Retinal pigment epithelial cell (primary cell): Measurements from ENCODE around the gene PIK3C2B.

ENCODE experiments used
- DNase-seq: peaks from one replicate; pipeline ENCODE4 v3.0.0-alpha.2; 2010; ENCODE audit warnings: low read depth
- H3K4me3 ChIP-seq: 2 replicates; pipeline ENCODE4 v1.5.1; 2011; ENCODE audit warnings: mild to moderate bottlenecking, low read length, control low read depth, moderate library complexity
- TF ChIP-seq, protein P1 (sequence below): conservative IDR thresholded peaks from 2 replicates; pipeline ENCODE4 v1.5.1; 2011; ENCODE audit warnings: low read depth, low read length, control low read depth, inconsistent platforms

The PIK3C2B gene

DNA sequence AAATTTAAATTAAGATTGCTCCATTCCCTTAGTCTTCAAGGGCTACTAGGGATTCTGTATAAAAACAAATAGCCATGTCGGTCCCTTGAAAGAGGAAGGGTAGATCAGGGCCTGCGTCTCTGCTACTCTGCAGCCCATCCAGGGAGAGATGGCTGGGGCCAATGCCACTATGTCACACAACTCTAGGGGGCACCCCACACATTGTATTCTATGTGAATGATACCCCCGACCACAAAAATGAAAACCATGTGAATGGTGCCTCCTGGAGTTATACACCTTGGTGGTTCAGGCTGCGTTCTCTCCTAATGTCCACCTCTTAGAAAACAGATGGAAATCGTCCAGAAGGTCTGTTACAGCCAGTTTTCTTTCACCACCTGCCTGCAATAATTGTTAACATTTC is 18.0 kb downstream of the PIK3C2B start:
- TF ChIP-seq, protein P1, sequence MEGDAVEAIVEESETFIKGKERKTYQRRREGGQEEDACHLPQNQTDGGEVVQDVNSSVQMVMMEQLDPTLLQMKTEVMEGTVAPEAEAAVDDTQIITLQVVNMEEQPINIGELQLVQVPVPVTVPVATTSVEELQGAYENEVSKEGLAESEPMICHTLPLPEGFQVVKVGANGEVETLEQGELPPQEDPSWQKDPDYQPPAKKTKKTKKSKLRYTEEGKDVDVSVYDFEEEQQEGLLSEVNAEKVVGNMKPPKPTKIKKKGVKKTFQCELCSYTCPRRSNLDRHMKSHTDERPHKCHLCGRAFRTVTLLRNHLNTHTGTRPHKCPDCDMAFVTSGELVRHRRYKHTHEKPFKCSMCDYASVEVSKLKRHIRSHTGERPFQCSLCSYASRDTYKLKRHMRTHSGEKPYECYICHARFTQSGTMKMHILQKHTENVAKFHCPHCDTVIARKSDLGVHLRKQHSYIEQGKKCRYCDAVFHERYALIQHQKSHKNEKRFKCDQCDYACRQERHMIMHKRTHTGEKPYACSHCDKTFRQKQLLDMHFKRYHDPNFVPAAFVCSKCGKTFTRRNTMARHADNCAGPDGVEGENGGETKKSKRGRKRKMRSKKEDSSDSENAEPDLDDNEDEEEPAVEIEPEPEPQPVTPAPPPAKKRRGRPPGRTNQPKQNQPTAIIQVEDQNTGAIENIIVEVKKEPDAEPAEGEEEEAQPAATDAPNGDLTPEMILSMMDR, result no peak
- DNase-seq, result no peak

DNA sequence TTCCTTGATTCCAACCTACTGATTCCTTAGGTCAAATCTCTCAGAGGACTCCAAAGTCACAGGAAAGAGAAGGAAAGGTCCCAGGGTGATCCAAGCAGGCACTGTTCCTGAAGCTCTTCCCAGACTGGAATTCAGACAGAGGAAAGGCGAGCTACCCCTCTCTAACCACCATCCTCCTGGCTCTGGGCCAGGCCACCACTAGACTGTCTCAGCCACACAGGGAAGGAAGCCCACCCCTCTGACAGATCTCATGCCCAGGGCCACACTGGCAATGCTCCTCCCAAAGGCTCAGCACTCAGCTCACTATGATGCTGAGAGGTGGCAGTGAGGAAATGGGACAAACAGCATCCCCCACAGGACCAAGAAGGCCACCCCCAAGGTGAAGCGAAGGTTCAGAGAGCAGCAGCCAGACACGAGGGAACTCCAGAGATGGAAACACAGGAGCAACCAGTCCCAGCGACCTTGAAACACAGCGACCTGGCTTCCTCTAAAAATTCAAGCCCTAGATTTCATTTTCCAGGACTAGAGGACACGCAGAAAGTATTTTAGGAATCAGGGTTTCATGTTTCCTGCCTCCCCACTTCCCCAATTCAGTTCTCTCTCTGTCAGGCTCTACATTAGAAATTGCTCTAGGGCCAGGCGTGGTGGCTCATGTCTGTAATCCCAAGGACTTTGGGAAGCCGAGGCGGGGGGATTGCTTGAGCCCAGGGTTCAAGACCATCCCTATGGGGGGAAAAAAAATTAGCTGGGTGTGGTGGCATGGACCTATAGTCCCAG is 18.8 kb downstream of the PIK3C2B start:
- TF ChIP-seq, protein P1, result no peak
- DNase-seq, result no peak
- H3K4me3 ChIP-seq, result no peak overlapping the region

More for the DNA sequence above, 18.0 kb downstream of the PIK3C2B start:
- H3K4me3 ChIP-seq, result no peak overlapping the region

DNA sequence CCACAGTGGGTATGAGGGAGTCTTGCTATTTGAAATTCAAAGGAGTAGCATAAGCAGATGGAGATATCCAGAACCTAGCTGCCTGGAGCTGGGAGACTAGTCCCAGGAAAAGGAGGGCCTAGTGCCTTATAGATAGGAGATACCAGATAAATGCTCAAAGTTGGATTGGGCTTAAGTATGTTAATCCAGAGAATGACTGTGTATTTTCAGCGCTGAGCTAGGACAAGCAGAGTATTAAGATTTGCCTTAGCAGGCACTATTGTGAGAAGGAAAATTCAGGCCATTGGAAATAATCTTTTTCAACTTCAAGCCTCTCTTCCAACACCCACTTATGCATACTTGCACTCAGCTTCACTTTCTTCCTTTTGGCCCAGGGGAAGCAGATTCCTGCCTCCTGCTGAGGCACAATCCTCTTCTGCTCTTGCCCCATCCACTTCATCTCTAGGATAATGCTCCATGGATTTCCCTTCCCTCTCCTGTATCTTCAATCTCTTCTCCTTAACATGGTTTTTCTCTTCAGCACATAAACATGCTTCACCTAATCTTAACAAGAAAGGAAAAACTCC is 21.1 kb downstream of the PIK3C2B start:
- no peak for DNase-seq

DNA sequence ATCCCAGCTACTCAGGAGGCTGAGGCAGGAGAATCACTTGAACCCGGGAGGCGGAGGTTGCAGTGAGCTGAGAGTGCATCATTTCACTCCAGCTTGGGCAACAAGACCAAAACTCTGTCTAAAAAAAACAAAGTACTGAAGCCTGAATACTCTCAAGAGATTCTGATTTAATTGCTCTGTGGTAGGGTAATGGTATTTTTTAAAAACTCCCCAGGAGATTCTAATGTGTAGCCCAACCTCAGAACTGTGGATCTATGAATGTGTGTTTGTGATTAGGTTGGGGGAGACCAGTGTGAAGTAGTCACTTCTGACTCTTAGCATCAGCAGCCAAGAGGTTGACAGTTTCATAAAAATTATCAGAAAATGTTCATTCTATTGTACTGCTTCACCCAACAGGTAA is 21.9 kb downstream of the PIK3C2B start:
- H3K4me3 ChIP-seq, result no peak overlapping the region
- TF ChIP-seq, protein P1, result no peak
- DNase-seq, result no peak

More for the DNA sequence above, 21.1 kb downstream of the PIK3C2B start:
- TF ChIP-seq, protein P1, result no peak
- H3K4me3 ChIP-seq, result no peak overlapping the region

DNA sequence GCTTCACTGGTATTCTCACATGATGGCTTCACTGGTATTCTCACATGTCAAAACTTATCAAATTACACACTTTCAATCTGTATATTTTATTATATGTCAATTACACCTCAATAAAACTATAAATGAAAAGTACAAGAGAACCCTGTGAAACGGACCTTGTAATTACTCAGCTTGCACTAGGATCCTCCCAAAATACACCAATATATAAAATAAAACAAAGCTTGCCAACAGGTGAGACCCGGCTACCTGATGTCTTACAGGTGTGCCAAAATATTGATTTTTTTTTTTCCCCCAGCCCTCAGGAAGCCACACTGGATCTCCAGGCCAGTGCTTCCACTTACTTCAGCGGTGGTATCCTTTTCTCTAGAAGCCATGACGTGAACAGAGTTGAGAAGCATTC is 22.9 kb downstream of the PIK3C2B start:
- DNase-seq, result no peak
- TF ChIP-seq, protein P1, result no peak
- H3K4me3 ChIP-seq, result no peak overlapping the region

DNA sequence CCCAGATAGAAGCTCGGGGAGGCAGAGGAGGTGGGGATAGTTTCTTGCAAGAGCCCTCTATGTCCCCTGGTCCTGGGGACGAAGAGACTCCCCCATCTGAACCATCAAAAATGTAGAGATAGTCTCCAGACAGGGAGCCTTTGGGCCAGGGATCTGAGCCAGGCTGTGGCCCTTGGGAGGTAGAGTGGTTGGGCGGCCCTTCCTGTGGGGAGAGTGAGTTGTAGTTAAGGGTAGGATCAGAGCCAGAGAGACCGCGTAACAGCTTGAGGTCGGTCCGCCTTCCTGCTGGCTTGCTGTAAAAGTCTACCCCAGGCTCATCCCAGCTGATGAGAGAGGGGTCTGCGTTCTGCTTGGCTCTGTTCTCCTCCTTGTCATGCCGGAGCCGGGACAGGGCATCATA is 25.3 kb downstream of the PIK3C2B start:
- TF ChIP-seq, protein P1, result no peak
- DNase-seq, result no peak
- H3K4me3 ChIP-seq, result no peak overlapping the region

DNA sequence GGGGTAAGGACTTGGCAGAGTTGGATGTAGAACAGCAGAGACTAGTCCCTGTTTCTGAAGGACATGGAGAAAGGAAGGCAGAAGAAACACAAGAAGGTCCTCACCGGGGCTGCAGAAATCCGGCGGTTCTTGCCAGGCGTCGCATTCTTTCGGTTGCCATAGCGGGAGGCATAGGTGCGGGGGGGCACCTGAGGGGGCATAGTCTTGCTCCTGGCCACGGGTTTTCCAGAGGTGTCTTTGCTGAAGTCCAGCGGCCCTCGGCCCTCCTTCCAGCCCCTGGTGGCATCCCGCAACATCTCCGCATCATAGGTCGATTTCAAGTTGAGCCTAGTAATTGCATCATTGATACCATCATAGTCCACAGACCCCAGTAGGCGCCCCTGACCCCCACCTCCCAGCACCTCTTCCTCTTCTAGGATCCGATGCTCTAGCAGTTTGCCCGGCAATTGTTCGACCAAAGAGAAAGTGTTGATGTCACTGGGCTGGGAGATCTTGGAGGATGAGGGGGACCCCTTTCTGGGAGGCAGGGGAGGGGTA is 25.8 kb downstream of the PIK3C2B start:
- DNase-seq, result no peak
- TF ChIP-seq, protein P1, result no peak
- no peak overlapping the region for H3K4me3 ChIP-seq
